ENCODE data around the gene CFD. TPM values are rescaled to one million over a fixed set of nuclear protein-coding genes. Genes with fewer than 3 reads are reported as not detected.

The CFD gene
- total RNA-seq, 6 experiments from 2014 or later = 0.84 to 1.7 (median 0.98) TPM

- TF ChIP-seq, protein P1, sequence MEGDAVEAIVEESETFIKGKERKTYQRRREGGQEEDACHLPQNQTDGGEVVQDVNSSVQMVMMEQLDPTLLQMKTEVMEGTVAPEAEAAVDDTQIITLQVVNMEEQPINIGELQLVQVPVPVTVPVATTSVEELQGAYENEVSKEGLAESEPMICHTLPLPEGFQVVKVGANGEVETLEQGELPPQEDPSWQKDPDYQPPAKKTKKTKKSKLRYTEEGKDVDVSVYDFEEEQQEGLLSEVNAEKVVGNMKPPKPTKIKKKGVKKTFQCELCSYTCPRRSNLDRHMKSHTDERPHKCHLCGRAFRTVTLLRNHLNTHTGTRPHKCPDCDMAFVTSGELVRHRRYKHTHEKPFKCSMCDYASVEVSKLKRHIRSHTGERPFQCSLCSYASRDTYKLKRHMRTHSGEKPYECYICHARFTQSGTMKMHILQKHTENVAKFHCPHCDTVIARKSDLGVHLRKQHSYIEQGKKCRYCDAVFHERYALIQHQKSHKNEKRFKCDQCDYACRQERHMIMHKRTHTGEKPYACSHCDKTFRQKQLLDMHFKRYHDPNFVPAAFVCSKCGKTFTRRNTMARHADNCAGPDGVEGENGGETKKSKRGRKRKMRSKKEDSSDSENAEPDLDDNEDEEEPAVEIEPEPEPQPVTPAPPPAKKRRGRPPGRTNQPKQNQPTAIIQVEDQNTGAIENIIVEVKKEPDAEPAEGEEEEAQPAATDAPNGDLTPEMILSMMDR (IDR thresholded peaks at IDR 0.05) = no peak
- no peak overlapping the region for H3K4me3 Mint-ChIP-seq
- no peaks in the 10 kb centered on the region for H3K4me1 Mint-ChIP-seq (ENCODE audit: low read depth)
- H3K27me3 Mint-ChIP-seq (ENCODE audit: insufficient read depth) = peaks cover 4% of the 10 kb centered on the region; the same call in 1 of the 2 replicates
- H3K27ac Mint-ChIP-seq = no peak overlapping the region
- no peaks in the 10 kb centered on the region for H3K9me3 Mint-ChIP-seq
- DNase-seq = no peak
- no peaks in the 10 kb centered on the region for H3K36me3 Mint-ChIP-seq (ENCODE audit: low read depth)
These were observed 3.8 kb upstream of the CFD start for GRCh38 chr19:855566-856120.

DNA sequence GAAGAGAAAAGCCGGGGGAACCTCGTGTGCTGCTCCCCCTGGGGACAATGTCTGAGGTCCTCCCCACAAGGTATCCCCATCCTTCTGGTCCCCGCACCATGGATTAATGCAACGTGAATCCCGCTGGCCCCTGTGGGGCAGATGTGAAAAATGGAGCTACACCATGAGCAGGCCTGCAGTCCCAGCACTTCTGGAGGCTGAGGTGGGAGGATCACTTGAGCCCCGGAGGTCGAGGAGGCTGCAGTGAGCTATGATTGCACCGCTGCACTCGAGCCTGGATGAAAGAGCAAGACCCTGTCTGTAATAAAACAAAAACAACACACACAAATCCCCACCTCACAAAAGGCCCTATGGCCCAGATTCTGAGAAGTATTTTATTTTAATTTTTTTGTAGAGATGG is 1.2 kb upstream of the CFD start:
- Mint-ChIP-seq H3K36me3 (ENCODE audit: low read depth) (no peaks in the 10 kb centered on the region), H3K27me3 (ENCODE audit: insufficient read depth) (peaks cover 4% of the 10 kb centered on the region; the same call in 1 of the 2 replicates), H3K4me3 (no peak overlapping the region), H3K9me3 (0 out of 2 replicates have a peak, but pooled peaks cover 3% of the 10 kb centered on the region), H3K27ac (no peak overlapping the region), H3K4me1 (ENCODE audit: low read depth) (no peaks in the 10 kb centered on the region; the same call in 1 of the 2 replicates)
- DNase-seq = no peak
- TF ChIP-seq, protein P1 (IDR thresholded peaks at IDR 0.05) = no peak

DNA sequence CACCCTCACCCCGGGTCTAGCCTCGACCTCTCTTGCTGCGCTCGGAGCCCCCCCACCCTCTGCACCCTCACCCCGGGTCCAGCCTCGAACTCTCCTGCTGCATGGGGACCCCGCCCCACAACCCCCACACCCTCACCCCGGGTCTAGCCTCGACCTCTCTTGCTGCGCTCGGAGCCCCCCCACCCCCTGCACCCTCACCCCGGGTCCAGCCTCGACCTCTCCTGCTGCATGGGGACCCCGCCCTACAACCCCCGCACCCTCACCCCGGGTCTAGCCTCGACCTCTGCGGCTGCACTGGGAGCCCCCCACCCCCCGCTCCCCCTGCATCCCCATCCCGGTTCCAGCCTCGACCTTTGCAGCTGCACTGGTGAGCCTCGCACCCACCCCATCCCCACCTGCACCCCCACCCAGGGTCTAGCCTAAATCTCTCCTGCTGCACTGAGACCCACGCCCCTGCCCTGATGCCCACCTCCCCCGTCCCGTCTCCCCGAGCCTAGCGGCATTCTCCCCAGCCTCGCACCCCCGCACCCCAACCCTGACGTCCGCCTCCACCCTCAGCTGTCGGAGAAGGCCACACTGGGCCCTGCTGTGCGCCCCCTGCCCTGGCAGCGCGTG is 1.8 kb downstream of the CFD start:
- TF ChIP-seq, protein P1 (IDR thresholded peaks at IDR 0.05) = no peak

GRCh38 chr19:861756-862580 is 2.5 kb downstream of the CFD start:
- no peak overlapping the region for H3K27ac Mint-ChIP-seq
- H3K4me3 Mint-ChIP-seq = no peak overlapping the region
- H3K27me3 Mint-ChIP-seq (ENCODE audit: insufficient read depth) = peaks cover 4% of the 10 kb centered on the region; the same call in 1 of the 2 replicates
- H3K36me3 Mint-ChIP-seq (ENCODE audit: low read depth) = 0 out of 2 replicates have a peak, but pooled peaks cover 4% of the 10 kb centered on the region
- TF ChIP-seq, protein P1 (IDR thresholded peaks at IDR 0.05) = peak; percentile 27; the same call in 1 of the 2 replicates
- no peaks in the 10 kb centered on the region; the same call in 1 of the 2 replicates for H3K4me1 Mint-ChIP-seq (ENCODE audit: low read depth)
- 0 out of 2 replicates have a peak, but pooled peaks cover 3% of the 10 kb centered on the region for H3K9me3 Mint-ChIP-seq
- DNase-seq = no peak

More for the DNA sequence above, 1.8 kb downstream of the CFD start:
- no peak overlapping the region for H3K4me3 Mint-ChIP-seq
- H3K27me3 Mint-ChIP-seq (ENCODE audit: insufficient read depth) = peaks cover 4% of the 10 kb centered on the region; the same call in 1 of the 2 replicates
- H3K4me1 Mint-ChIP-seq (ENCODE audit: low read depth) = no peaks in the 10 kb centered on the region; the same call in 1 of the 2 replicates
- no peak overlapping the region for H3K27ac Mint-ChIP-seq
- no peak for DNase-seq
- 0 out of 2 replicates have a peak, but pooled peaks cover 4% of the 10 kb centered on the region for H3K36me3 Mint-ChIP-seq (ENCODE audit: low read depth)
- H3K9me3 Mint-ChIP-seq = 0 out of 2 replicates have a peak, but pooled peaks cover 3% of the 10 kb centered on the region

GRCh38 chr19:862581-863314 is 3.3 kb downstream of the CFD start:
- Mint-ChIP-seq H3K36me3 (ENCODE audit: low read depth) (peaks cover 9% of the 10 kb centered on the region), H3K27ac (no peak overlapping the region), H3K9me3 (0 out of 2 replicates have a peak, but pooled peaks cover 3% of the 10 kb centered on the region), H3K4me1 (ENCODE audit: low read depth) (no peaks in the 10 kb centered on the region; the same call in 1 of the 2 replicates), H3K4me3 (no peak overlapping the region), H3K27me3 (ENCODE audit: insufficient read depth) (peaks cover 7% of the 10 kb centered on the region; the same call in 1 of the 2 replicates)
- TF ChIP-seq, protein P1 (IDR thresholded peaks at IDR 0.05) = no peak
- DNase-seq = peak; percentile 9
